ENCODE measurements around the gene DDAH2. TPM values are rescaled to one million over a fixed set of nuclear protein-coding genes. Genes with fewer than 3 reads are reported as not detected.

The DDAH2 gene
- total and polyA plus RNA-seq, 2 experiments from 2014 or later = 138 to 170 TPM

- H3K9me3 ChIP-seq (ENCODE audit: low read depth) = no peaks in the 10 kb centered on the region
- no peak for DNase-seq (ENCODE audit: low read depth in 1 of 2, low spot score in 1 of 2)
- H3K4me3 ChIP-seq = no peak within 1 kb of the TSS
- no peak within 1 kb of the TSS for H3K27ac ChIP-seq
- no peaks in the 10 kb centered on the region for H3K27me3 ChIP-seq
- no peaks in the 10 kb centered on the region for H3K4me1 ChIP-seq (ENCODE audit: low read depth)
- no peak for TF ChIP-seq CTCF (IDR thresholded peaks at IDR 0.05; ENCODE audit: low read depth, low read length)
- H3K36me3 ChIP-seq = peaks cover 9% of the 10 kb centered on the region
Measured at GRCh38 chr6:31723245-31723979, 5.7 kb downstream of the DDAH2 start, which contains the start of gene MPIG6B. Gene MPIG6B, plus strand, starts transcription at chr6:31723373. Its CDS starts 11 bp downstream, at chr6:31723384.

- H3K27me3 ChIP-seq = no peaks in the 10 kb centered on the region
- no peaks in the 10 kb centered on the region for H3K4me1 ChIP-seq (ENCODE audit: low read depth)
- H3K36me3 ChIP-seq = peaks cover 6% of the 10 kb centered on the region
- no peak for DNase-seq (ENCODE audit: low read depth in 1 of 2, low spot score in 1 of 2)
- TF ChIP-seq CTCF (IDR thresholded peaks at IDR 0.05; ENCODE audit: low read depth, low read length) = no peak
- no peak overlapping the region for H3K4me3 ChIP-seq
- no peaks in the 10 kb centered on the region for H3K9me3 ChIP-seq (ENCODE audit: low read depth)
- no peak overlapping the region for H3K27ac ChIP-seq
Measured at GRCh38 chr6:31722173-31722572, 6.9 kb downstream of the DDAH2 start.

GRCh38 chr6:31721351-31722020, 7.6 kb downstream of the DDAH2 start, which contains the start of gene LY6G6C:
Gene LY6G6C, minus strand, starts transcription at chr6:31721746. Its CDS starts 67 bp downstream, at chr6:31721679.
- no peak for TF ChIP-seq CTCF (IDR thresholded peaks at IDR 0.05; ENCODE audit: low read depth, low read length)

GRCh38 chr6:31720196-31720770, 8.8 kb downstream of the DDAH2 start:
- H3K9me3 ChIP-seq (ENCODE audit: low read depth) = no peaks in the 10 kb centered on the region
- H3K4me1 ChIP-seq (ENCODE audit: low read depth) = no peaks in the 10 kb centered on the region
- no peak for TF ChIP-seq CTCF (IDR thresholded peaks at IDR 0.05; ENCODE audit: low read depth, low read length)
- DNase-seq (ENCODE audit: low read depth in 1 of 2, low spot score in 1 of 2) = no peak
- no peak overlapping the region for H3K27ac ChIP-seq
- H3K27me3 ChIP-seq = no peaks in the 10 kb centered on the region
- H3K36me3 ChIP-seq = no peaks in the 10 kb centered on the region
- no peak overlapping the region for H3K4me3 ChIP-seq

More at GRCh38 chr6:31721351-31722020, 7.6 kb downstream of the DDAH2 start, which contains the start of gene LY6G6C:
- no peak within 1 kb of the TSS for H3K4me3 ChIP-seq
- H3K36me3 ChIP-seq = peaks cover 3% of the 10 kb centered on the region
- H3K27ac ChIP-seq = no peak within 1 kb of the TSS
- no peak for DNase-seq (ENCODE audit: low read depth in 1 of 2, low spot score in 1 of 2)
- no peaks in the 10 kb centered on the region for H3K4me1 ChIP-seq (ENCODE audit: low read depth)
- no peaks in the 10 kb centered on the region for H3K27me3 ChIP-seq
- H3K9me3 ChIP-seq (ENCODE audit: low read depth) = no peaks in the 10 kb centered on the region

GRCh38 chr6:31719001-31719400, 10.1 kb downstream of the DDAH2 start:
- no peak for DNase-seq (ENCODE audit: low read depth in 1 of 2, low spot score in 1 of 2)
- peaks cover 6% of the 10 kb centered on the region for H3K4me1 ChIP-seq (ENCODE audit: low read depth)
- H3K36me3 ChIP-seq = no peaks in the 10 kb centered on the region
- no peaks in the 10 kb centered on the region for H3K9me3 ChIP-seq (ENCODE audit: low read depth)
- TF ChIP-seq CTCF (IDR thresholded peaks at IDR 0.05; ENCODE audit: low read depth, low read length) = no peak
- H3K4me3 ChIP-seq = no peak overlapping the region
- H3K27me3 ChIP-seq = no peaks in the 10 kb centered on the region
- no peak overlapping the region for H3K27ac ChIP-seq
